Measurements from ENCODE around the gene CLCF1.
"Not testable (repeated sequence)": the region's sequence is repeated elsewhere in the genome, so short reads cannot be mapped to it uniquely, and the experiment has no call there.

Gene CLCF1

DNA sequence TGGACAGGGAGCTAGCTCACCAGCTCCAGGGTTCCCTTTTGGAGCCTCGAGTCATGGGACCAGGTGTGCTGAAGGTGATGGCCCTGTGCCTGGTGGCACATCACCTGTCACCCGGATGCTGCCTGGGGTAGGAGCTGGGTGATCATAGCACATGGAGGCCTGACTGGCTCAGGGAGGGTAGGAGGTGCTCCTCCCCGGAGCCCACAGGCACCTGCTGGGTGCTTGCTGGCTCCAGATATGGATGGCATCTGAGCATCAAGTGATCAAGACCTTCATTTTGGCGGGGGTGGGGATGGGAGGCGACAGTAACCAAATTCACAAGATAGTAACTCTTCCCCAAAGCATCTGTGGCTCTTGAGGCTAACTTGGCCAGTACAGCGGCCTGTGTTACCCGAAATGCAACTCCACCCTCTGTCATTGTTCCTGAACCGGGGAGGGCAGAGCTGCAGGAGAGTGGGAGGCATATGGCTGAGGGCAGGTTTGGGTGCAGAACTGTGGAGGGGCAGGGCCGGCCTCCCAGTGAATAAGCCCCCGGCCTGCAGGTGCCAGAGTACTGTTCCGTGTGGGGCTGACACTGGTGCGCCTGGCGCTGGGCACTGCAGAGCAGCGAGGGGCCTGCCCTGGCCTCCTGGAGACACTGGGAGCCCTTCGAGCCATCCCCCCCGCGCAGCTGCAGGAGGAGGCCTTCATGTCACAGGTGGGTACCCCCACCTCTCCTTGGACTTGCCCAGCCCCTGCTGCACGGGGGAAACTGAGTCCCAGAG, 35.2 kb upstream of the CLCF1 start:
- DNase-seq = no peak

GRCh38 chr11:67407688-67408163, 34.3 kb upstream of the CLCF1 start:
- DNase-seq = no peak

GRCh38 chr11:67406969-67407687, 33.7 kb upstream of the CLCF1 start:
- no peak for DNase-seq

DNA sequence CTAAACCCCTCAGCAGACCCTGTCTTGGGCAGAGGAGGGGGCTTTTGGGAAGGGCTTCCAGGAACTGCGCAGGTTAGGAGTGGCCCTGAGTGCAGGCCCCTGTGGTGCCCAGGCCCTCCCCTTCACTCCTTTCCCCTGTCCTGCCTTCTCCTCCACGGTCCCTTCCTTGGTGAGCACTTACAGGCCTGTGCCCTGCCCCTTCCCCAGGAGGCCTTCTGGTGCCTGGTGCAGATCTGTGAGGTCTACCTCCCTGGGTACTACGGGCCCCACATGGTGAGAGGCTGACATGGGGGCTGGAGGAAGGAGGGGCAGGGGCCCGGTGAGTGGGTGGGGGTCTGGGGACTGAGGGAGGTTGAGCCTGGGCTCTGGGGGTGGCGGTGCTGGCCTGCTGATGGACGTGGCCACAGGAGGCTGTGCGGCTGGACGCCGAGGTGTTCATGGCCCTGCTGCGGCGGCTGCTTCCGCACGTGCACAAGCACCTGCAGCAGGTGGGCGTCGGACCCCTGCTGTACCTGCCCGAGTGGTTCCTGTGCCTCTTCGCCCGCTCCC, 33.1 kb upstream of the CLCF1 start:
- no peak for DNase-seq

GRCh38 chr11:67405688-67406339, 32.4 kb upstream of the CLCF1 start:
- DNase-seq = no peak

GRCh38 chr11:67405196-67405567, 31.8 kb upstream of the CLCF1 start:
- no peak for DNase-seq

- no peak for DNase-seq
Observed at GRCh38 chr11:67404515-67405195, 31.3 kb upstream of the CLCF1 start.

DNA sequence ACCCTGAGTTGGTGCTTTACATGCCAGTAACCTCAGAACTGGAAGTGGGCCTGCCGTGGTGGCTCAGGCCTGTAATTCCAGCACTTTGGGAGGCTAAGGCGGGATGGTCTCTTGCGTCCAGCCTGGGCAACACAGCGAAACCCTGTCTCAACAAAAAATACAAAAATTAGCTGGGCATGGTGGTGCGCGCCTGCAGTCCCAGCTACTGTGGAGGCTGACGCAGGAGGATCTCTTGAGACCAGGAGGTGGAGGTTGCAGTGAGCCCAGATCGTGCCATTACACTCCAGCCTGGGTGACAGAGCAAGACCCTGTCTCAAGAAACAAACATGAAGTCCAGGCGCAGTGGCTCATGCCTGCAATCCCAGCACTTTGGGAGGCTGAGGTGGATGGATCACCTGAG, 29.7 kb upstream of the CLCF1 start:
- DNase-seq = not testable (repeated sequence)

DNA sequence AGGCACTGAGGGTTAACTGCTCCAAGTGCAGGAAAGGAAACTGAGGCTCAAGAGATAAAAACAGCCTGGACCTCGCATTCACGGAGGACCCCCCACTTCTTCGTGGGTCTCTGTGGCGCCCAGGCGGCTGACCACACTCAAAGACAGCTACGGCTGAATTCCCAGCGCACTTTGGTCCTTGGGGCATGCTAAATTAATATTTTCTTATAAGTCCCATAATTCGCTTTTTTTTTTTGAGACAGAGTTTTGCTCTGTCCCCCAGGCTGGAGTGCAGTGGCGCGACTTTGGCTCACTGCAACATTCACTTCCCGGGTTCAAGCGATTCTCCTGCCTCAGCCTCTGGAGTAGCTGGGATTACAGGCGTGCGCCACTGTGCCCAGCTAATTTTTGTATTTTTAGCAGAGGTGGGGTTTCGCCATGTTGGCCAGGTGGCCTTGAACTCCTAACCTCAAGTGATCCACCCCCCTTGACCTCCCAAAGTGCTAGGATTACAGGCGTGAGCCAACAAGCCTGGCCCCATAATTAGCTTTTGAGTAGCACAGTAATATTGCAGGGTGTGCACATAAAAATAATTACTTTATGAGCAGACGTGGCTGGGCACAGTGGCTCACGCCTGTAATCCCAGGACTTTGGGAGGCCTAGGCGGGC, 28.9 kb upstream of the CLCF1 start:
- not testable (repeated sequence) for DNase-seq

DNA sequence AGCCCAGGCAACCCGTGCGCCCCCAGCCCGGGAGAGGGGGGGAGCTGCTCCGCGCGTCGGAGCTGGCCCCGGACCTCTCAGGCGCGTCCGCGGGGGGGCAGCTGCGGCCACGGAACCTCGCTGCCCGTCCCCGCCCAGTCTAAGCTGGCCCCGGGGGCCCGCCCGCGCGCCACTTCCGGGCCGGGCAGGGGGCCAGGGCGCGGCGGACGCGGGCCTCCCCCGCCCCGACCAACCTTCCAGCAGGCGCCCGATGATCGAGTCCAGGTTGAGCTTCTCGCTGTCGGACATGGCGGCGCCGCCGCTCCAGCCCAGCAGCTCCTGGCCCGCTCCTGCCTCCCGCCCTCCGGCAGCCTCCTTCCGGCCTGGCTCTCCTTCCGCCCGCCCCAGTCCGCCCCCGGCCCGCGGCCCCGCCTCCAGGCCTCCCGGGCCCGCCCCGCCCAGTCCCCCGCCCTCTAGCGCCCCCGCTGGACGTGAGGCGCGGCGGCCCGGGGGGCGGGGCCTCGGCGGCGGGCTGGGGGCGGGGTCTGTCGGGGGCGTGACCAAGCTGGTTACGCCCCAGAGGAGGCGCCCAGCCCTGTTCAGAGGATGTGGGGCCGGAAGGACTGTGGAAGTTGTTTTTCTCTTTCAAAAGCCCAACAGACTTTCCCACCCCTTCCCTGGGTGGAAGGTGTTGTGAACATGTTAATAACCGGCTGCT, 28.2 kb upstream of the CLCF1 start, which contains the start of gene PPP1CA:
Gene PPP1CA, minus strand, starts transcription at position 364 of the 697 bp plus-strand sequence. Its CDS starts 76 bp downstream, at position 288.
- DNase-seq = peak; percentile 37

- DNase-seq = no peak
Observed at GRCh38 chr11:67400942-67401494, 27.6 kb upstream of the CLCF1 start.

DNA sequence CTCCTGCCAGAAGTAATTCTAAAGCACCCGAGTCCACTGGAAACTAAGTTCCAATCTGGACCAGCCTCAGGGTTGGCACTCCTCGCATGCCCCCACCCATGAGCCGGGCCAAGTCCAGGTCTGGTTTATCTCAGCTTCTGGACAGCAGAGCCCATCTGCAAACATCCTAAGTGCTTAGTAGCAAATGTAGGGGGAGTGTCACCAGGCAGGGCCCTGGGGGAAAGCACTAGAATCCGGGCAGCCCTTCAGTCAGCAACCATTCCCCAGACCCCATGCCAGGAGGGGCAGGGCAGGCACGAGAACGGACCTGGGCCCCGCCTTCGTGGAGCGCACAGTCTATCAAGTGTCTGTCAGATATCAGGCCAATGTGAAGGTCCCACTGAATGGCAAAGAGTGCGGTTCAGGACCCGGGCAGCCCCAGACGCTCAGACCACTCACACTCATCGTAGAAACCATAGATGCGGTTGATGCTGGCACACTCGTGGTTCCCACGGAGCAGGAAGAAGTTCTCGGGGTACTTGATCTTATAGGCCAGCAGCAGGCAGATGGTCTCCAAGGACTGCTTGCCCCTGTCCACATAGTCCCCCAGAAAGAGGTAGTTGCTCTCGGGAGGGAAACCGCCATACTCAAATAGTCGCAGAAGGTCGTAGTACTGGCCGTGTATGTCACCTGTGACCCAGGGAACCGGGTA, 27.0 kb upstream of the CLCF1 start:
- DNase-seq = no peak

DNA sequence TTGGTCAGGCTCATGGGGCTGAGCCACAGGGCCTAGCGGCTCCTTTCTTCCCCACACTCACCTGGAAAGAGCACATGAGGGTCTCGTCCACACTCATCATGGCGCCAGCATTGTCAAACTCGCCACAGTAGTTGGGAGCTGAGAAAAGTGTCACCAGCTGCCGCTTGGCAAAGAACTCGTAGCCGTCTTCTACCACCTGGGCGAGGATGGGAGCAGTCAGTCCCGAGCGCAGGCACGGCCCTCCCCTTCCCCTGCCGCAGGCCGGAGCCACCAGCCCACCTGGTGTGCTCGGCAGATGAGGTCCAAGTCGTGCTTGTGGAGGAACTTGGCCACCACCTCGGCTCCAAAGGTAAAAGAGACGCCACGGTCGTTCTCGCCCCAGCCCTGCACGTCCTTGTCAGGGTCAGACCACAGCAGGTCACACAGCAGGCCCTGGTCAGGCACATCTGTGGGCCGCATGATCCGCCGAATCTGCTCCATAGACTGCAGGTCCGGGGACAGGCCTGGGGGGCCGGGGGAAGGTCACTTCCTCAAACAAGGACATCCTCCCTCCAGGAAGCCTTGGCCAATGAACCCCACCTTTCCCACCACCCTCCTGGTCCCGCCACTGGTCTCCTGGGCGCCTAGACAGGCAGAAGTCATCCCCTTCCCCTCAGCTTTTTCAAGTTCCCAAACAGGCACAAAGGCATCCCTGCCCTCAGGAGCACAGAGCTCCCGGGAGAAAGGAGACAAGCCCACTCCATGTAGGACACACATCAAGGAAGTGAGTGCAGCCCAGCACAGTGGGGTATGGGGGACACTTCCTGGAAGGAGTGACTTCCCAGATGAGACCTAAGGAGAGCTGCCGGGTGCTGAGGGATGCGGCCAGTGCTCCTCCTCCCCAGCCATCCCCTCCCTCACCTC, 25.5 kb upstream of the CLCF1 start:
- DNase-seq = no peak

DNA sequence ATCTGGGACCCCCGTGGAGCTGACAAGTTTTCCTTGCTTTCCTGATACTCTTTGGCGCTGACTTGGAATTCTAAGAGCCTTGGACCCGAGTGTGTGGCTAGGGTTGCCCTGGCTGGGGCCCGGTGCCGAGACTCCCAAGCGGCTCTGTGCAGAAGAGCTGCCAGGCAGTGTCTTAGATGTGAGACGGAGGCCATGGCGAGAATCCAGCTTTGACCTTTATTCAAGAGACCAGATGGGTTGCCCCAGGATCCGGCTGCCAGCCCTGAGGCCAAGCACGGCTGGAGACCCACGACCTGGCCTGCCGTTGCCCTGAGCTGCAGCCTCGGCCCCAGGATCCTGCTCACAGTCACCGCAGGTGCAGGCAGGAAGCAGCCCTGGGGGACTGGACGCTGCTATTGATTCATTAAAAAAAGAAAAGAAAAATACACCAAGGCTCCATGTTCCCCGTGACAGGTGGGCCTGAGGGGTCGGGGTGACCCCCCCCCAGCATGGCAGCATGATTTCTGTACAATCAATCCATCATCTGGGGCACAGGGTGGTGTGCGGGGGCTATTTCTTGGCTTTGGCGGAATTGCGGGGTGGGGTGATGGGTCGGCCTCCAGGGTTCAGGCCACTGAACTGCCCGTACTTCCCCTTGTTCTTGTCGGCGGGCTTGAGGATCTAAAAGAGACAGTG, 24.7 kb upstream of the CLCF1 start:
- DNase-seq = no peak

DNA sequence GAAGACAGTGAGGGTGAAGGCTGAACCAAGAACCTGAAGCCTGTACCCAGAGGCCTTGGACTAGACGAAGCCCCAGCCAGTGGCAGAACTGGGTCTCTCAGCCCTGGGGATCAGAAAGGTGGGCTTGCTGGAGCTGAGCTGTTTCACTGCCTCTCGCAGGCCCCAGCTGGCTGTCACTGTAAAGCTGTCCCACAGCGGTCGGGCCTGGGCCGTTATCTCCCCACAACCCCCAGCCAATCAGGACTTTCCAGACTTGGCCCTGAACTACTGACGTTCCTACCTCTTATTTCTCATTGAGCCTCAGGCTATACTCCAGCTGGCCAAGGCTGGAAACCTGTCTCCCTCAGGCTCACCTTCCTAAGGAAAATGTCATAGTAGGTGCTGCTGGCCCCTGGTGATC, 24.1 kb upstream of the CLCF1 start:
- DNase-seq = no peak

- DNase-seq = no peak
Observed at GRCh38 chr11:67396587-67397389, 23.4 kb upstream of the CLCF1 start.

GRCh38 chr11:67396259-67396581, 22.8 kb upstream of the CLCF1 start:
- no peak for DNase-seq

- DNase-seq = no peak
Observed at GRCh38 chr11:67395555-67396258, 22.3 kb upstream of the CLCF1 start.
